K562 (cell line): ENCODE data around the gene EEF1A1. TPM values are rescaled to one million over a fixed set of nuclear protein-coding genes. Genes with fewer than 3 reads are reported as not detected.

Experiments used
- ATF4 ChIP-seq: fragments of 450-650 bp; formaldehyde crosslinking; IDR thresholded peaks from 2 replicates; pipeline ENCODE4 v1.4.0; 2022; ENCODE audit warnings: mild to moderate bottlenecking, moderate library complexity
- CCNT2 ChIP-seq: IDR thresholded peaks from 2 replicates; pipeline ENCODE4 v1.6.1; 2011; ENCODE audit warnings: borderline replicate concordance, low read depth, mild to moderate bottlenecking, moderate library complexity, mixed read lengths, low read length; ENCODE audit not compliant: insufficient read length; ENCODE audit errors: extremely low read depth
- GATA2 ChIP-seq: sonication (generic); formaldehyde crosslinking; IDR thresholded peaks from 2 replicates; pipeline ENCODE4 v1.4.0; 2020; ENCODE audit warnings: mild to moderate bottlenecking, missing genetic modification reagents
- HNRNPL ChIP-seq: fragments of 200-400 bp; formaldehyde crosslinking; IDR thresholded peaks from 2 replicates; pipeline ENCODE4 v1.6.1; 2017; ENCODE audit warnings: low read depth, mild to moderate bottlenecking, low read length
- KDM1A ChIP-seq, 2 experiments: fragments of 450-650 bp; IDR thresholded peaks; 2 replicates each; pipeline ENCODE4 v1.6.1; 2016; ENCODE audit warnings: mild to moderate bottlenecking in 2 of 2
- PHB2 ChIP-seq: fragments of 450-650 bp; IDR thresholded peaks from 2 replicates; pipeline ENCODE4 v1.6.1; 2017; ENCODE audit warnings: low read depth
- PKNOX1 ChIP-seq: fragments of 450-650 bp; IDR thresholded peaks from 2 replicates; pipeline ENCODE4 v1.6.1; 2016
- RCOR1 ChIP-seq, 2 experiments: IDR thresholded peaks; 2 replicates each; pipeline ENCODE4 v1.6.1; 2012; ENCODE audit warnings: low read depth in 2 of 2, low read length in 2 of 2, borderline replicate concordance in 1 of 2, improper control_type of control experiment in 1 of 2
- SMARCC2 ChIP-seq: fragments of 450-650 bp; IDR thresholded peaks from 2 replicates; pipeline ENCODE4 v1.6.1; 2017; ENCODE audit warnings: antibody characterized with exemption, moderate library complexity, mild to moderate bottlenecking, low read depth
- SRSF1 ChIP-seq: fragments of 200-400 bp; formaldehyde crosslinking; IDR thresholded peaks from 2 replicates; pipeline ENCODE4 v1.6.1; 2017; ENCODE audit warnings: mild to moderate bottlenecking, low read depth, low read length, moderate library complexity
- TCF3 ChIP-seq: sonication (generic); formaldehyde crosslinking; IDR thresholded peaks from 2 replicates; pipeline ENCODE4 v1.4.0; 2020; ENCODE audit warnings: mild to moderate bottlenecking, missing genetic modification reagents
- TEAD4 ChIP-seq, 2 experiments: sonication (generic) in 1 of 2; formaldehyde crosslinking in 1 of 2; IDR thresholded peaks; 2 replicates each; pipeline versions ENCODE4 v1.6.1 to v1.8.0; 2012 to 2022; ENCODE audit warnings: borderline replicate concordance in 1 of 2, inconsistent platforms in 1 of 2, low read length in 1 of 2, mild to moderate bottlenecking in 1 of 2, missing genetic modification reagents in 1 of 2
- polyA plus RNA-seq, 8 experiments: library from polyadenylated mRNA; depleted of rRNA in 4 of 8; stranded (reverse) in 5 of 8; unstranded in 3 of 8; fragments of >200 nt; fragmentation: Nextera tagmentation in 2 of 8; fragmentation: Illumina TruSeq in 1 of 8; extraction: Ambion mirVana in 2 of 8; extraction: Trizol in 1 of 8; gene quantifications; 2 replicates each; pipeline versions ENCODE4 v1.2.1 to v1.2.3, GENCODE V29; 2011 to 2014; ENCODE audit warnings: inconsistent platforms in 1 of 8, missing spikeins in 1 of 8
- total RNA-seq, 7 experiments: library from RNA; depleted of rRNA in 6 of 7; stranded (reverse); fragments of >200 nt in 6 of 7; fragmentation: Illumina TruSeq in 2 of 7; extraction: Trizol in 2 of 7; gene quantifications; 2 replicates each; pipeline versions ENCODE4 v1.2.1 to v1.2.3, GENCODE V29; 2011 to 2021; ENCODE audit warnings: low replicate concordance in 1 of 7
- TF ChIP-seq, protein P1 (sequence below): fragments of 450-650 bp; IDR thresholded peaks from 2 replicates; pipeline ENCODE4 v1.6.1; 2016; ENCODE audit warnings: low read depth
- TF ChIP-seq, protein P2 (sequence below): fragments of 200-800 bp; sonication (Bioruptor generic); IDR thresholded peaks from 2 replicates; pipeline ENCODE4 v1.6.1; 2017; ENCODE audit warnings: missing genetic modification characterization, missing compliant biosample characterization
- TF ChIP-seq, protein P3 (sequence below): fragments of 450-650 bp; IDR thresholded peaks from 2 replicates; pipeline ENCODE4 v1.6.1; 2016; ENCODE audit warnings: low read depth, mild to moderate bottlenecking, moderate library complexity

Gene EEF1A1
- total and polyA plus RNA-seq, 9 of the 15 experiments (the other 6 are each of a cell fraction or from before 2014, with no cell fraction given): 6,453 to 17,323 (median 11,082) TPM

GRCh38 chr6:73528897-73529296 lies 8.1 kb upstream of the EEF1A1 start (continued):
- TF ChIP-seq, protein P1, sequence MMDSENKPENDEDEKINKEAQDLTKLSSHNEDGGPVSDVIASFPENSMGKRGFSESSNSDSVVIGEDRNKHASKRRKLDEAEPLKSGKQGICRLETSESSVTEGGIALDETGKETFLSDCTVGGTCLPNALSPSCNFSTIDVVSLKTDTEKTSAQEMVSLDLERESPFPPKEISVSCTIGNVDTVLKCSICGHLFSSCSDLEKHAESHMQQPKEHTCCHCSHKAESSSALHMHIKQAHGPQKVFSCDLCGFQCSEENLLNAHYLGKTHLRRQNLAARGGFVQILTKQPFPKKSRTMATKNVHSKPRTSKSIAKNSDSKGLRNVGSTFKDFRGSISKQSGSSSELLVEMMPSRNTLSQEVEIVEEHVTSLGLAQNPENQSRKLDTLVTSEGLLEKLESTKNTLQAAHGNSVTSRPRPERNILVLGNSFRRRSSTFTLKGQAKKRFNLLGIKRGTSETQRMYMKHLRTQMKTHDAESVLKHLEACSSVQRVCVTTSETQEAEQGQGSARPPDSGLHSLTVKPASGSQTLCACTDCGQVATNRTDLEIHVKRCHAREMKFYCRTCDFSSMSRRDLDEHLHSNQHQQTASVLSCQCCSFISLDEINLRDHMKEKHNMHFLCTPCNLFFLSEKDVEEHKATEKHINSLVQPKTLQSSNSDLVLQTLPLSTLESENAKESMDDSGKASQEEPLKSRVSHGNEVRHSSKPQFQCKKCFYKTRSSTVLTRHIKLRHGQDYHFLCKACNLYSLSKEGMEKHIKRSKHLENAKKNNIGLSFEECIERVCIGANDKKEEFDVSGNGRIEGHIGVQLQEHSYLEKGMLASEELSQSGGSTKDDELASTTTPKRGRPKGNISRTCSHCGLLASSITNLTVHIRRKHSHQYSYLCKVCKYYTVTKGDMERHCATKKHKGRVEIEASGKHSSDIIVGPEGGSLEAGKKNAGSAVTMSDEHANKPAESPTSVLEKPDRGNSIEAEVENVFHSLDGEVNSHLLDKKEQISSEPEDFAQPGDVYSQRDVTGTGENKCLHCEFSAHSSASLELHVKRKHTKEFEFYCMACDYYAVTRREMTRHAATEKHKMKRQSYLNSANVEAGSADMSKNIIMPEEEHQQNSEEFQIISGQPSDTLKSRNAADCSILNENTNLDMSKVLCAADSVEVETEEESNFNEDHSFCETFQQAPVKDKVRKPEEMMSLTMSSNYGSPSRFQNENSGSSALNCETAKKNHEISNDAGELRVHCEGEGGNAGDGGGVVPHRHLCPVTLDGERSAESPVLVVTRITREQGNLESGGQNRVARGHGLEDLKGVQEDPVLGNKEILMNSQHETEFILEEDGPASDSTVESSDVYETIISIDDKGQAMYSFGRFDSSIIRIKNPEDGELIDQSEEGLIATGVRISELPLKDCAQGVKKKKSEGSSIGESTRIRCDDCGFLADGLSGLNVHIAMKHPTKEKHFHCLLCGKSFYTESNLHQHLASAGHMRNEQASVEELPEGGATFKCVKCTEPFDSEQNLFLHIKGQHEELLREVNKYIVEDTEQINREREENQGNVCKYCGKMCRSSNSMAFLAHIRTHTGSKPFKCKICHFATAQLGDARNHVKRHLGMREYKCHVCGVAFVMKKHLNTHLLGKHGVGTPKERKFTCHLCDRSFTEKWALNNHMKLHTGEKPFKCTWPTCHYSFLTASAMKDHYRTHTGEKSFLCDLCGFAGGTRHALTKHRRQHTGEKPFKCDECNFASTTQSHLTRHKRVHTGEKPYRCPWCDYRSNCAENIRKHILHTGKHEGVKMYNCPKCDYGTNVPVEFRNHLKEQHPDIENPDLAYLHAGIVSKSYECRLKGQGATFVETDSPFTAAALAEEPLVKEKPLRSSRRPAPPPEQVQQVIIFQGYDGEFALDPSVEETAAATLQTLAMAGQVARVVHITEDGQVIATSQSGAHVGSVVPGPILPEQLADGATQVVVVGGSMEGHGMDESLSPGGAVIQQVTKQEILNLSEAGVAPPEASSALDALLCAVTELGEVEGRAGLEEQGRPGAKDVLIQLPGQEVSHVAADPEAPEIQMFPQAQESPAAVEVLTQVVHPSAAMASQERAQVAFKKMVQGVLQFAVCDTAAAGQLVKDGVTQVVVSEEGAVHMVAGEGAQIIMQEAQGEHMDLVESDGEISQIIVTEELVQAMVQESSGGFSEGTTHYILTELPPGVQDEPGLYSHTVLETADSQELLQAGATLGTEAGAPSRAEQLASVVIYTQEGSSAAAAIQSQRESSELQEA: no peak
- TF ChIP-seq PKNOX1 (peak; percentile 59; the same call in 1 of the 2 replicates), SMARCC2 (peak; percentile 79; the same call in 1 of the 2 replicates), CCNT2 (peak; percentile 56), PHB2 (peak; percentile 85), ATF4 (CRISPR knock-in tag) (no peak), KDM1A (IDR thresholded peaks at IDR 0.05) (peak; percentile 78 to 86), SRSF1 (no peak), GATA2 (peak; percentile 79), TEAD4 (IDR thresholded peaks at IDR 0.05; ENCODE audit: low read length) (peak; percentile 99), TEAD4 (CRISPR knock-in tag; IDR thresholded peaks at IDR 0.05; ENCODE audit: borderline replicate concordance) (no peak), RCOR1 (IDR thresholded peaks at IDR 0.05; ENCODE audit: borderline replicate concordance in 1 of 2, low read depth in 2 of 2, low read length in 2 of 2) (peak; percentile 63 to 83; a peak in 3 of 4 replicates), HNRNPL (no peak), TCF3 (CRISPR knock-in tag) (peak; percentile 94)
- TF ChIP-seq, protein P2, sequence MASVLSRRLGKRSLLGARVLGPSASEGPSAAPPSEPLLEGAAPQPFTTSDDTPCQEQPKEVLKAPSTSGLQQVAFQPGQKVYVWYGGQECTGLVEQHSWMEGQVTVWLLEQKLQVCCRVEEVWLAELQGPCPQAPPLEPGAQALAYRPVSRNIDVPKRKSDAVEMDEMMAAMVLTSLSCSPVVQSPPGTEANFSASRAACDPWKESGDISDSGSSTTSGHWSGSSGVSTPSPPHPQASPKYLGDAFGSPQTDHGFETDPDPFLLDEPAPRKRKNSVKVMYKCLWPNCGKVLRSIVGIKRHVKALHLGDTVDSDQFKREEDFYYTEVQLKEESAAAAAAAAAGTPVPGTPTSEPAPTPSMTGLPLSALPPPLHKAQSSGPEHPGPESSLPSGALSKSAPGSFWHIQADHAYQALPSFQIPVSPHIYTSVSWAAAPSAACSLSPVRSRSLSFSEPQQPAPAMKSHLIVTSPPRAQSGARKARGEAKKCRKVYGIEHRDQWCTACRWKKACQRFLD (CRISPR knock-in tag): peak; percentile 68; the same call in 1 of the 2 replicates
- TF ChIP-seq, protein P3, sequence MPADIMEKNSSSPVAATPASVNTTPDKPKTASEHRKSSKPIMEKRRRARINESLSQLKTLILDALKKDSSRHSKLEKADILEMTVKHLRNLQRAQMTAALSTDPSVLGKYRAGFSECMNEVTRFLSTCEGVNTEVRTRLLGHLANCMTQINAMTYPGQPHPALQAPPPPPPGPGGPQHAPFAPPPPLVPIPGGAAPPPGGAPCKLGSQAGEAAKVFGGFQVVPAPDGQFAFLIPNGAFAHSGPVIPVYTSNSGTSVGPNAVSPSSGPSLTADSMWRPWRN: peak; percentile 47; the same call in 1 of the 2 replicates
